ENCODE measurements around the gene IZUMO4.
A peak's percentile ranks its signal among the peaks of the same experiment; 100 is the strongest.

IZUMO4 gene

GRCh38 chr19:2058570-2059421 is 37.9 kb upstream of the IZUMO4 start:
- no peak for DNase-seq

GRCh38 chr19:2059422-2060201 is 37.1 kb upstream of the IZUMO4 start:
- DNase-seq: peak in 34 of 56 donors; percentile 6 to 83 (median 50)

GRCh38 chr19:2060884-2061494 is 35.7 kb upstream of the IZUMO4 start:
- peak in 34 of 56 donors; percentile 51 to 90 (median 76) for DNase-seq

GRCh38 chr19:2061495-2062388 is 35.0 kb upstream of the IZUMO4 start:
- peak; percentile 57 to 99 (median 96) for DNase-seq

- no peak for DNase-seq
Measured at GRCh38 chr19:2062389-2062729, 34.4 kb upstream of the IZUMO4 start.

- no peak for DNase-seq
Measured at GRCh38 chr19:2062770-2063169, 33.9 kb upstream of the IZUMO4 start.

DNA sequence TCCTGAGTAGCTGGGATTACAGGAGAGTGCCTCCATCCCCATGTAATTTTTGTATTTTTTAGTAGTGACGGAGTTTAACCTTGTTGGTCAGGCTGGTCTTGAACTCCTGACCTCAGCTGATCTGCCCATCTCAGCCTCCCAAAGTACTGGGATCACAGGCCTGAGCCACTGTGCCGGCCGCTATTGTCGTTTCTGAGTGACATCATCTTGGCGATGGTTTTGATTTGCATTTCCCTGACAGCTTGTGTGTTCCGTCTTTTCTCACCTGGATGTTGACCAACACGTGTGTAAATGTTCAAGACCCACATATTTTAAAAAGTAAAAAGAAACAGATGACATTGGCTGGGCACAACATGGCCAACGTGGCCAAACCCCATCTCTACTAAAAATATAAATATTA is 32.9 kb upstream of the IZUMO4 start:
- DNase-seq: no peak

- DNase-seq: no peak
Measured at GRCh38 chr19:2064395-2064787, 32.3 kb upstream of the IZUMO4 start.

DNA sequence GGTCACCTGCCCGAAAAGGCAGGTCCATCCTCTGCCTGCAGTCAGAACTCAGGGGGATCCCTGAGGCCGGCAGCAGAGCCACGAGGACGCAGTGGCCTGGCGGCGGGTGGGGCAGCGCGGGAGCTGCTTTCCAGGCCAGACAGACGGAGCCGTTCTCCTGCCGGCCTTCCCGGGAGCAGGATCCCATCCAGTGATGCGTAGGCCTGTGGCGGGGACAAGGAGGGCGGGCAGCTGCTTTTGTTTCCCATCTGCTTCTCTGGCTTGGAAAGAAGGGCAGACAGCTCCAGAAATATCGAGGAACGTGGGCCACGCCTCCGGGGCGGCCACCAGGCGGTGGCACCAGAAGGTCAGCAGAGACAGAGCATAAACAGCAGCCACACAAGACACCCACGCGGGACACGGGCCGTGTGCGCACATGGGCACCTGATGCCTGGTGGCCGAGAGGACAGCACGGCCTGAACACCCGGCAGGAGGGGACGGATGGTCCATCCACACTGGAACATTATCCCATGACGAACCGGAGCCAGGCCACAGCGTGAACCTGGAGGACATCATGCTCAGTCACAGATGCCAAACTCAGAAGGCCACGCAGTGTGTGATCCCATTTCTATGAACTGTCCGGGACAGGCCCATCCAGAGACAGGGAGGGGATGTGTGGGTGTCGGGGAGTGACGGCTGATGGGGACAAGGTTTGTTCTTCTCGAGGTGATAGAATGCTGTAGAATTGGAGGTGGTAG is 31.8 kb upstream of the IZUMO4 start:
- DNase-seq: peak in 24 of 56 donors; percentile 12 to 53 (median 35)

GRCh38 chr19:2070436-2070827 is 26.3 kb upstream of the IZUMO4 start:
- DNase-seq: no peak

DNA sequence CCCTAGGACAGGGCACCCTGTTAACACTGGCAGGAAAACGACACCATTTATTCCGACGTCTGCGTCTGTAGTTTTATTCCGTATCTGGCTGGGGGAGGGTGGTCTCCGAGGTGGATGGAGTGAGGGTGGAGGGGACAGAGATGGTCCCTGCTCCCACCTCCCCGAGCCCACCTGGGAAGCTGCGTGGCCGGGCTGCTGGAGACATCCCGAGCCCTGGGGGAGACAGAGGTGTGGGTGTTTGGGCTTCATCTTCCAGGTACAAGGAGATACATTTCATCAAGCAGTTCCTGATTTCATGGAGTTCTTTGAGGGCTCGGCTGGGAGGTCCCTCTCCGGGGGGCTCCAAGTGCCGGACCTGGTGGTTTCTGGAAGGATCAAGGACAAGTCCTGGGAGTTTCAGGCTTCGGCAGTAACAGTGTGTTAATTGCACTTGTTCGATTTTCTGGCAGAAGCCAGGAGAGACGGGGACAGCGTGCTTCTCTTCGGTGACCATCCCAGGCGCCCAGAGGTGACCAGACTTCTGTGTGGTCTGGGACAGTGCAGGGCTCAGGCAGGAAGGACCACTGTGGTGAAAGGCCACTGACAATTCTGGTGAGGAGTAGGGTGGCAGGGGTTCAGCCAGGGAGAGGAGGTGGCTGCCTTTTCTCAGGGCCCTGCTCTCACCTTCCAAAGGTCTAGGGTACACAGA is 25.6 kb upstream of the IZUMO4 start:
- no peak for DNase-seq

DNA sequence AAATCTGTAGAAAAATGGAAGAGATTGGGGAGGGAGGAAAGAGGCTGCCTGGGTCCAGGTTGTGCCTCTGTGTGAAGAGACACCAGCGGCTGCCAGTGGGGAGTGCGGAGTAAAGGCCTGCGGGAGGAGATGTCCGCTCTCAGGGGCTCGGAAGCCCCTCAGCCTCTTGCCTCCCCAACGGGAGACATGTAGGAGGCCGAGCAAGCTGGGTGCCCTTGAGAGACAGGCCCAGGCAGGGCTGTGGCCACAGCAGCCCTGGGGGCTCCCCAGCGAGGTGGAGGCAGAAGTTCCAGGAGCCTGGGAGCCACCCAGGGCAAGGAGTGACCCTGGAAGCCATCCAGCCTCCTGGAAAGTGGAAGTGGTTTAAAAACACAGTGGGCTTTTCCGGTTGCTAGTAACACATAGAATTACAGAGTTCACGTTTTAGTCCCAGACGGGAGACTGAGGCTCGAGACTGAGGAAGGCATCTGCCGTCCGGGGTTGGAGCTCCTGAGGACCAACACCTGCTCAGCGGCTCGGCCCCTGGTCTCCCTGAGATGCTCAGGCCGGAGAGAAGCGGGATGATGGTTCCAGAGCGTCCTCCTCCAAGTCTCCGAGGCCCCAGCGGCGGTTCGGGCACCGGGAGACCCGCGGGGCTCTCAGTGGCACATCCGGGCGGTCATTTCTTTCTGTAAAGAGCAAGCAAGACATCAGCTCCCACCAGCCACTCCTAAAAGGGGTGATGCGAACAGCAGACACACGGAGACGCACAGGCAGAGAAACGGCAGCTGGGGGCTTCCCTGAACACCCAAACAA is 23.8 kb upstream of the IZUMO4 start:
- DNase-seq: no peak

DNA sequence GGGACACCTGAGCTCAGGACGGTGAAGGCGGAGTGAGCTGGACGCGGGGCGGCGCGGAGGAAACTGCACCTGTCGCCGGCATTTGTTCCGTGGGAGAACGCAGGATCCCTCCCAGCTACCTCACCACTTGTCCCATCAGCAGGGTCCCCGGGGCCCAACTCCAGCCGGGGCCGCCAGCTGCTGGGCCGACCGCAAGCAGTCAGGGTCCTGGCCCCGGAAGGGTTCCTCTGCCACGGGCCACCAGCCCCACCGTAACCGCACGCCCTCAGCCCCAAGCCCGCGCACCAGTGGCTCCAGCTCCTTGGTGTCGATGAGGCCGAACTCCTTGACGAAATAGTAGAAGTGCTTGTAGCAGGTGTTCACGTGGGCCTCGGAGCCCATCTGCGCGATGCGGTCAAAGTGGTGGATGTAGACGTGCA is 20.2 kb upstream of the IZUMO4 start:
- DNase-seq: no peak

- DNase-seq: no peak
Measured at GRCh38 chr19:2077398-2077797, 19.3 kb upstream of the IZUMO4 start.

GRCh38 chr19:2077833-2078619 is 18.7 kb upstream of the IZUMO4 start:
- no peak for DNase-seq

DNA sequence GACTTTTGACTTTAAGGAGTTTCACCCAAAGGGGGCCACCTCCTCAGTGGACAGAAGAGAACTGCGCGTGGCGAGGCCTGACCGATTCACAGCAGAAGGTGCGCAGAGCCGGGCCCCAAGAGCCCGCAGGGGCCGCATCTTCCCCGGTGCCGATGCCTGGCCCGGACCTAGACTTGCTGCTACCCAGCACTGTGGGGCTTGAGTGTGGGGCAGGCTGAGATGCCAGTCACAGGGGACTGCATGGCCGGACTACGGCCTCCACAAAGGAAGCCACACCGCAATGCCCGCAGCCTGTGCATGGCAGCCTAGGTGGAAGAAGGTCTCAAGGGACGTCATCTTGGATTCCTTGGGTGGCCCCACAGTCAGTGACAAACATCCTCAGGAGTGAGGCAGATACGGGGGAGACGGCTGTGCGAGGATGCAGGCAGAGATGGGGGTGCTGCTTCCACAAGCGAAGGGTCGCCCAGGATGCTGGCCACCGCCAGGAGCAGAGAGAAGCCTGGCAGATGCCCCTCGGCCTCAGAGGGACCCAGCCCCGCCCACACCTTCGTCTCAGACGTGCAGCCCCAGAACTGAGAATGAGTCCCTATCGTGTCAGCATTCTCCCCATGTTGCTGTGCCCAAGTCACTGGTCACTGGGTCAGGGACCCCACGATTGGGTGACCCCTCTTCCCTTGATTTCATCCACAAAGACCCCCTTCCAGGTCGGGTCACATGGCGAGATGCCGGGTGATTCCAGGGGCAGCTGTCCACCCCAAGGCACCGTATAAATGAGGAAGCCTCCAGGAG is 17.4 kb upstream of the IZUMO4 start:
- no peak for DNase-seq

- DNase-seq: no peak
Measured at GRCh38 chr19:2079865-2080301, 16.8 kb upstream of the IZUMO4 start.
